ENCODE measurements around the gene BNC2. TPM values are rescaled to one million over a fixed set of nuclear protein-coding genes. Genes with fewer than 3 reads are reported as not detected.

The BNC2 gene
- total and polyA plus RNA-seq, 2 donors (not counting 1 experiment from before 2014, with no cell fraction given) = 34.7 to 39.1 TPM

GRCh38 chr9:16680541-16680940, 189.9 kb downstream of the BNC2 start:
- no peaks in the 10 kb centered on the region for H4K20me1 ChIP-seq (ENCODE audit: control insufficient read depth, extremely low read depth, insufficient read depth, low read length)
- H3K9me3 ChIP-seq (ENCODE audit: control insufficient read depth, insufficient read depth, low read depth, low read length) = no peaks in the 10 kb centered on the region
- peaks cover 11% of the 10 kb centered on the region for H3K4me1 ChIP-seq (ENCODE audit: control insufficient read depth, extremely low read depth, insufficient read depth, low read length)
- peaks cover 3% of the 10 kb centered on the region for H3K36me3 ChIP-seq (ENCODE audit: control insufficient read depth, insufficient read depth, low read length)
- H3K4me2 ChIP-seq (ENCODE audit: extremely low read depth, insufficient read depth, low read length) = no peak overlapping the region
- H3K9ac ChIP-seq (ENCODE audit: insufficient read depth, low read length) = no peak overlapping the region
- TF ChIP-seq CTCF (conservative IDR thresholded peaks at IDR 0.05 in 1 of 2, IDR thresholded peaks at IDR 0.05 in 1 of 2; ENCODE audit: low read depth in 1 of 2, low read length in 2 of 2) (no peak), EZH2 (IDR thresholded peaks at IDR 0.05; ENCODE audit: low read length, missing control alignments) (no peak)
- no peak overlapping the region for H3K4me3 ChIP-seq (replicated peaks in 1 of 4; ENCODE audit: control extremely low read depth in 1 of 4, insufficient read depth in 1 of 4, low read depth in 3 of 4, low read length in 4 of 4)
- DNase-seq (ENCODE audit: low read depth in 2 of 2) = no peak
- no peaks in the 10 kb centered on the region for H3K27me3 ChIP-seq (ENCODE audit: control insufficient read depth, insufficient read depth, low read length)
- H3K27ac ChIP-seq (ENCODE audit: insufficient read depth, low read length) = peak overlapping the region; percentile 55
- H3K79me2 ChIP-seq (ENCODE audit: control insufficient read depth, insufficient read depth, low read length) = peaks cover 18% of the 10 kb centered on the region
- H2AFZ ChIP-seq (ENCODE audit: low read length) = no peak overlapping the region

DNA sequence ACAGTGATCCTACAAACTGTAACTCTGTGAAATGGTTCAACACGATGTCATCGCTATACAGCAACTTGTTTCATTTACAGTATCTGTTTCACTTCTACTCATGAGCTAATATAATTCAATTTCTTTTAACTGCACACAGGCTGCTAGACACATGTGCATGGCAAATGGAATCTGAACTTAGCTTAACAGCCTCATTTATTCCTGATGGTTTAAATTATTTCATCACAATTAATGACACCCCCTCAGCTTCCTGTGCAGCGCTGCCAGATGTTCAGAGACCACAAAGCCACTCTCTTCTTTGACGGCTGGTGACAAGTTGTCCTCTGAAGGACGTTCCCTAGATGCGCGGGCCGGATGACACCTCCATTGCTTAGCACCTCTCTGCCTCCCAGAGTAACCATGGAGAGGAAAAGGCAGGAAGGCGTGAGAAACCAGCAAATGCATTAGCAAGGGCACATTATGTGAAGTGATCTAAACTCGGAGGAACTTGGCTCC, 191.1 kb downstream of the BNC2 start:
- Histone ChIP-seq H3K4me2 (ENCODE audit: extremely low read depth, insufficient read depth, low read length) (peak overlapping the region; percentile 41), H4K20me1 (ENCODE audit: control insufficient read depth, extremely low read depth, insufficient read depth, low read length) (no peaks in the 10 kb centered on the region), H3K9me3 (ENCODE audit: control insufficient read depth, insufficient read depth, low read depth, low read length) (no peaks in the 10 kb centered on the region), H3K79me2 (ENCODE audit: control insufficient read depth, insufficient read depth, low read length) (peaks cover 11% of the 10 kb centered on the region), H3K27ac (ENCODE audit: insufficient read depth, low read length) (peak overlapping the region; percentile 34), H2AFZ (ENCODE audit: low read length) (no peak overlapping the region), H3K4me1 (ENCODE audit: control insufficient read depth, extremely low read depth, insufficient read depth, low read length) (peaks cover 11% of the 10 kb centered on the region), H3K9ac (ENCODE audit: insufficient read depth, low read length) (no peak overlapping the region), H3K36me3 (ENCODE audit: control insufficient read depth, insufficient read depth, low read length) (no peaks in the 10 kb centered on the region), H3K27me3 (ENCODE audit: control insufficient read depth, insufficient read depth, low read length) (no peaks in the 10 kb centered on the region), H3K4me3 (replicated peaks in 1 of 4; ENCODE audit: control extremely low read depth in 1 of 4, insufficient read depth in 1 of 4, low read depth in 3 of 4, low read length in 4 of 4) (no peak overlapping the region)
- peak in 1 of 2 donors; percentile 73 for DNase-seq (ENCODE audit: low read depth in 2 of 2)
- TF ChIP-seq EZH2 (IDR thresholded peaks at IDR 0.05; ENCODE audit: low read length, missing control alignments) (no peak), CTCF (conservative IDR thresholded peaks at IDR 0.05 in 1 of 2, IDR thresholded peaks at IDR 0.05 in 1 of 2; ENCODE audit: low read depth in 1 of 2, low read length in 2 of 2) (no peak)

DNA sequence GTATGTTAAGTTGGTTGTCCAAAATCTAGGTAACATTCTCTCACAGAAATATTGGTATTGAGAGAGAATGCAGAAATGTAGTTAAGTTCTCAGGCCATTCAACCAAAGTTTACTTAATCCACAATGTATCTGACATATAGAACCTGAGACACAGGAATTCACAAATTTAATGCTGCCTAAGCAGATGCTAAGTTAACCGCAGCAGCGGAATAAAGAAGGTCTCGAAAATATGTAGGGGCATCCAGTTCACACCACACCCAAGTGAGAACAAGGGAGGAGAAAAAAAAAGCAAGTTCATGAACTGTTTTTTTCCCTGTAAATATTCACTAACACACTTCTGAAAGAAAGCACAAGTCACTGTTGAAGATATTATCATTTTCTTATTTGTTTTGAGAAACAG, 194.0 kb downstream of the BNC2 start:
- DNase-seq (ENCODE audit: low read depth in 2 of 2) = no peak
- TF ChIP-seq EZH2 (IDR thresholded peaks at IDR 0.05; ENCODE audit: low read length, missing control alignments) (no peak), CTCF (conservative IDR thresholded peaks at IDR 0.05 in 1 of 2, IDR thresholded peaks at IDR 0.05 in 1 of 2; ENCODE audit: low read depth in 1 of 2, low read length in 2 of 2) (no peak)
- H2AFZ ChIP-seq (ENCODE audit: low read length) = no peak overlapping the region
- H3K4me2 ChIP-seq (ENCODE audit: extremely low read depth, insufficient read depth, low read length) = no peak overlapping the region
- no peaks in the 10 kb centered on the region for H3K27me3 ChIP-seq (ENCODE audit: control insufficient read depth, insufficient read depth, low read length)
- no peaks in the 10 kb centered on the region for H3K9me3 ChIP-seq (ENCODE audit: control insufficient read depth, insufficient read depth, low read depth, low read length)
- H3K79me2 ChIP-seq (ENCODE audit: control insufficient read depth, insufficient read depth, low read length) = peaks cover 11% of the 10 kb centered on the region
- H3K4me3 ChIP-seq (replicated peaks in 1 of 4; ENCODE audit: control extremely low read depth in 1 of 4, insufficient read depth in 1 of 4, low read depth in 3 of 4, low read length in 4 of 4) = no peak overlapping the region
- H3K9ac ChIP-seq (ENCODE audit: insufficient read depth, low read length) = no peak overlapping the region
- H3K27ac ChIP-seq (ENCODE audit: insufficient read depth, low read length) = no peak overlapping the region
- peaks cover 14% of the 10 kb centered on the region for H3K4me1 ChIP-seq (ENCODE audit: control insufficient read depth, extremely low read depth, insufficient read depth, low read length)
- H3K36me3 ChIP-seq (ENCODE audit: control insufficient read depth, insufficient read depth, low read length) = no peaks in the 10 kb centered on the region
- no peaks in the 10 kb centered on the region for H4K20me1 ChIP-seq (ENCODE audit: control insufficient read depth, extremely low read depth, insufficient read depth, low read length)

All from fibroblast of lung (primary cell).